B cell (primary cell): ENCODE data around the gene VASN. TPM values are rescaled to one million over a fixed set of nuclear protein-coding genes. Genes with fewer than 3 reads are reported as not detected.

Experiments
- ATAC-seq: fragments of 200-7000 bp; cut with Tn5 transposase; one replicate; pipeline ENCODE4 v1.10.0; 2021; ENCODE audit warnings: low read depth, mild to moderate bottlenecking, moderate number of reproducible peaks, moderate library complexity
- CTCF ChIA-PET: fragments of 350-600 bp; sonication (Branson Sonifier 250); formaldehyde crosslinking; loops from one replicate; lab custom pipeline; 2021; ENCODE audit warnings: antibody characterized with exemption, inconsistent platforms; lab: Charles Lee
- POLR2A ChIA-PET: fragments of 350-600 bp; sonication (Branson Sonifier 250); formaldehyde crosslinking; loops from one replicate; lab custom pipeline; 2021; ENCODE audit warnings: antibody characterized with exemption; lab: Charles Lee
- DNase-seq: peaks from one replicate; pipeline ENCODE4 v3.0.0; 2013
- H2AFZ ChIP-seq: 2 replicates; pipeline ENCODE4 v1.6.1; 2012; ENCODE audit warnings: mild to moderate bottlenecking, low read depth, low read length; ENCODE audit not compliant: insufficient read depth, poor library complexity, severe bottlenecking
- H3K27ac ChIP-seq, 2 donors: 1 replicate in 1 of 2; 2 replicates in 1 of 2; pipeline ENCODE4 v1.5.1; 2012 to 2013; ENCODE audit warnings: low read length in 2 of 2, mild to moderate bottlenecking in 2 of 2, moderate library complexity in 1 of 2
- H3K27me3 ChIP-seq, 4 experiments: fragments of 200-600 bp in 1 of 4; sonication (generic) in 1 of 4; replicated peaks in 1 of 4; 1 replicate in 2 of 4; 2 replicates in 2 of 4; pipeline versions ENCODE4 v1.6.1 to v1.7.0; 2013 to 2016; ENCODE audit warnings: low read length in 3 of 4, mild to moderate bottlenecking in 2 of 4, mixed read lengths in 1 of 4, moderate library complexity in 1 of 4; ENCODE audit not compliant: insufficient read depth in 4 of 4, control insufficient read depth in 3 of 4; ENCODE audit errors: control extremely low read depth in 1 of 4
- H3K36me3 ChIP-seq, 2 experiments: replicated peaks in 1 of 2; 1 replicate in 1 of 2; 2 replicates in 1 of 2; pipeline versions ENCODE4 v1.6.1 to v1.7.1; 2013; ENCODE audit warnings: low read length in 1 of 2; ENCODE audit not compliant: insufficient read depth in 2 of 2, control insufficient read depth in 1 of 2; ENCODE audit errors: control extremely low read depth in 1 of 2, extremely low read depth in 1 of 2
- H3K4me1 ChIP-seq, 2 donors: fragments of 200-600 bp in 1 of 2; sonication (generic) in 1 of 2; 1 replicate in 1 of 2; 2 replicates in 1 of 2; pipeline versions ENCODE4 v1.5.1 to v1.6.1; 2013 to 2017; ENCODE audit warnings: low read length in 2 of 2; ENCODE audit not compliant: control insufficient read depth in 2 of 2, insufficient read depth in 2 of 2
- H3K4me2 ChIP-seq: replicated peaks from 2 replicates; pipeline ENCODE3; 2012; ENCODE audit warnings: mild to moderate bottlenecking, low read depth, low read length; ENCODE audit not compliant: poor library complexity, severe bottlenecking
- H3K4me3 ChIP-seq, 5 experiments: fragments of 200-600 bp in 1 of 5; sonication (generic) in 1 of 5; 1 replicate in 3 of 5; 2 replicates in 2 of 5; pipeline versions ENCODE4 v1.5.1 to v1.7.0; 2011 to 2016; ENCODE audit warnings: low read length in 4 of 5, mild to moderate bottlenecking in 4 of 5, low read depth in 2 of 5, control low read depth in 1 of 5, moderate library complexity in 1 of 5; ENCODE audit not compliant: insufficient read depth in 1 of 5; ENCODE audit errors: control extremely low read depth in 1 of 5, extremely low read depth in 1 of 5
- H3K79me2 ChIP-seq: fragments of 200-600 bp; sonication (generic); one replicate; pipeline ENCODE4 v1.6.0; 2016; ENCODE audit warnings: low read length; ENCODE audit not compliant: control insufficient read depth, insufficient read depth
- H3K9ac ChIP-seq: fragments of 200-600 bp; sonication (generic); 2 replicates; pipeline ENCODE4 v1.6.1; 2017; ENCODE audit warnings: mild to moderate bottlenecking, low read length, moderate library complexity
- H3K9me3 ChIP-seq, 3 donors: one replicate each; pipeline versions ENCODE4 v1.6.1 to v1.7.1; 2013; ENCODE audit warnings: low read length in 2 of 3; ENCODE audit not compliant: control insufficient read depth in 2 of 3, insufficient read depth in 1 of 3; ENCODE audit errors: control extremely low read depth in 1 of 3
- H4K20me1 ChIP-seq: 2 replicates; pipeline ENCODE4 v1.6.0; 2012; ENCODE audit warnings: mild to moderate bottlenecking, low read length; ENCODE audit not compliant: insufficient read depth, control insufficient read depth, poor library complexity, severe bottlenecking
- H3K27ac Mint-ChIP-seq: one replicate; pipeline ENCODE4 v1.8.0; 2021; ENCODE audit warnings: mixed read lengths
- H3K27me3 Mint-ChIP-seq: one replicate; pipeline ENCODE4 v1.8.0; 2021; ENCODE audit warnings: mixed read lengths
- H3K4me1 Mint-ChIP-seq: one replicate; pipeline ENCODE4 v1.8.0; 2021; ENCODE audit warnings: mixed read lengths
- H3K4me3 Mint-ChIP-seq: one replicate; pipeline ENCODE4 v1.8.0; 2021; ENCODE audit warnings: mixed read lengths
- H3K9me3 Mint-ChIP-seq: one replicate; pipeline ENCODE4 v1.8.0; 2022; ENCODE audit warnings: mixed read lengths; ENCODE audit not compliant: insufficient read depth
- EZH2 ChIP-seq: IDR thresholded peaks from 2 replicates; pipeline ENCODE4 v1.6.1; 2012; ENCODE audit warnings: borderline replicate concordance, low read depth, mild to moderate bottlenecking, moderate library complexity, low read length; ENCODE audit not compliant: insufficient read depth, poor library complexity, severe bottlenecking
- WGBS: methylation state at CpG from one replicate; pipeline ENCODE4 v1.1.5; 2013; ENCODE audit warnings: missing lambda C conversion rate; ENCODE audit not compliant: insufficient coverage; 5-methylcytosine and 5-hydroxymethylcytosine counted together
- intact Hi-C: fragments of 100-400 bp; cut with micrococcal nuclease; formaldehyde crosslinking; loops from one replicate; pipeline ENCODE4 v1.10.0; 2022
- polyA plus RNA-seq: library from polyadenylated mRNA; depleted of rRNA; stranded (reverse); fragments of >200 nt; gene quantifications from 2 replicates; pipeline ENCODE4 v1.2.3, GENCODE V29; 2012
- total RNA-seq, 2 donors: library from RNA; stranded (reverse); fragments of 120-200 nt in 1 of 2; gene quantifications; 1 replicate in 1 of 2; 2 replicates in 1 of 2; pipeline versions ENCODE4 v1.2.3 to v1.2.4, GENCODE V29; 2013 to 2022
- TF ChIP-seq, protein P1 (sequence below): fragments of 200-600 bp; IDR thresholded peaks from one replicate; pipeline ENCODE4 v1.8.0; 2022; ENCODE audit warnings: antibody characterized with exemption, mild to moderate bottlenecking

Gene VASN
- total and polyA plus RNA-seq, 2 donors (not counting 1 experiment from before 2014, with no cell fraction given): 0.57 to 0.76 TPM

DNA sequence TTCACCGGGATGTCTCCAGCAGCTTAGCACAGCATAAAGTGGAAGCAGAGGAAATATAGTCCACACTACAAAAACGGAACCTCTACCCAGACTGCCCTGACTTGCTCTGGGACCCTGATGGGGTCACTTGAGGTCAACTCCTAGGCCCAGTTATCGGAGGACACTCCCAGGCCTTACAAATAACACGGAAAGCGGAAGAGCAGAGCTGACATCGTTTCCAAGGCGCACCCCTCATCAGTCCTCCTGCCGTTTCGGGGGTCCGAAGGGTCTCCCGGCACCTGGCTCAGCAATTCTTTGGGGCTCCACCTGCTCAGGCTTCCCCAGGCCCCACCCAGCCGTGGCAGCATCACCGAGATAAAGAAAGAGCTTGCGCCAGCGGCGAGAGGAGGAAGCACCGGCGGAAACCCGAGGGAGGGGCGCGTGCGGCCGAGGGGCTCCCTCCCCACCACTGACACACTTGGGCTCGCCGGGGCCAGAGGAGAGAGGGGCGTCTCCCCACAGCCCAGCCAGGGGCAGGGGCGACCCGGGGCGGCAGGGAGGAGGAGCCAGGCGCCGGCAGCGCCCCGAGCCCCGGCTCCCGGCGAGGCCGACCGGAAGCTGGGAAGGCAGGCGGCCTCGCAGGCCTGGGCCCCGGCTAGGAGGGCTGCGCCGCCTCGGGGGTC lies 44.0 kb downstream of the VASN start:
- intact Hi-C loops: loop anchor here (1.0 to 5.0 kb wide), 9 partner anchors 10 to 698 kb away; partner anchors contain the start of genes DNAJA3, HMOX2, MGRN1 and PAM16
- peak overlapping the region; percentile 78 for H3K4me2 ChIP-seq
- H3K4me3 Mint-ChIP-seq: peak overlapping the region; percentile 96
- H3K36me3 ChIP-seq: peaks cover 0 to 27% of the 10 kb centered on the region in 2 experiments
- H2AFZ ChIP-seq: peak overlapping the region; percentile 43
- peak overlapping the region; percentile 95 for H3K27ac Mint-ChIP-seq
- peak; percentile 21 for ATAC-seq
- peak; percentile 84 for DNase-seq
- peaks cover 51% of the 10 kb centered on the region for H3K79me2 ChIP-seq
- H3K9me3 Mint-ChIP-seq: no peaks in the 10 kb centered on the region
- H3K27me3 Mint-ChIP-seq: no peaks in the 10 kb centered on the region
- H4K20me1 ChIP-seq: peaks cover 51% of the 10 kb centered on the region
- peak overlapping the region; percentile 62 to 94 (median 78) for H3K4me3 ChIP-seq
- H3K27me3 ChIP-seq: no peaks in the 10 kb centered on the region
- peak overlapping the region; percentile 95 for H3K9ac ChIP-seq
- CTCF ChIA-PET: interaction anchor here (0.8 to 10.7 kb wide), 6 partner anchors 13 to 201 kb away, joined by 3 to 108 read pairs (median 6); no protein-coding TSS in a partner anchor
- POLR2A ChIA-PET: interaction anchor here (0.6 to 1.2 kb wide), 6 partner anchors 13 to 142 kb away, joined by 3 to 4 read pairs (median 4); partner anchors contain the start of gene TFAP4
- H3K9me3 ChIP-seq: no peaks in the 10 kb centered on the region
- H3K27ac ChIP-seq: peak overlapping the region; percentile 91 to 95
- peaks cover 24 to 35% of the 10 kb centered on the region in 2 donors for H3K4me1 ChIP-seq
- H3K4me1 Mint-ChIP-seq: peaks cover 31% of the 10 kb centered on the region
- WGBS: under 1% methylated on average over 39 of the region's 44 CpGs
- TF ChIP-seq, protein P1, sequence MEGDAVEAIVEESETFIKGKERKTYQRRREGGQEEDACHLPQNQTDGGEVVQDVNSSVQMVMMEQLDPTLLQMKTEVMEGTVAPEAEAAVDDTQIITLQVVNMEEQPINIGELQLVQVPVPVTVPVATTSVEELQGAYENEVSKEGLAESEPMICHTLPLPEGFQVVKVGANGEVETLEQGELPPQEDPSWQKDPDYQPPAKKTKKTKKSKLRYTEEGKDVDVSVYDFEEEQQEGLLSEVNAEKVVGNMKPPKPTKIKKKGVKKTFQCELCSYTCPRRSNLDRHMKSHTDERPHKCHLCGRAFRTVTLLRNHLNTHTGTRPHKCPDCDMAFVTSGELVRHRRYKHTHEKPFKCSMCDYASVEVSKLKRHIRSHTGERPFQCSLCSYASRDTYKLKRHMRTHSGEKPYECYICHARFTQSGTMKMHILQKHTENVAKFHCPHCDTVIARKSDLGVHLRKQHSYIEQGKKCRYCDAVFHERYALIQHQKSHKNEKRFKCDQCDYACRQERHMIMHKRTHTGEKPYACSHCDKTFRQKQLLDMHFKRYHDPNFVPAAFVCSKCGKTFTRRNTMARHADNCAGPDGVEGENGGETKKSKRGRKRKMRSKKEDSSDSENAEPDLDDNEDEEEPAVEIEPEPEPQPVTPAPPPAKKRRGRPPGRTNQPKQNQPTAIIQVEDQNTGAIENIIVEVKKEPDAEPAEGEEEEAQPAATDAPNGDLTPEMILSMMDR: no peak
- TF ChIP-seq EZH2: no peak
